ENCODE results near the gene RNF151. TPM values are rescaled to one million over a fixed set of nuclear protein-coding genes. Genes with fewer than 3 reads are reported as not detected.
A peak's percentile ranks its signal among the peaks of the same experiment; 100 is the strongest.

Gene RNF151
- total RNA-seq, 3 donors from 2014 or later = 0.40 to 0.42 TPM; not detected in 1

DNA sequence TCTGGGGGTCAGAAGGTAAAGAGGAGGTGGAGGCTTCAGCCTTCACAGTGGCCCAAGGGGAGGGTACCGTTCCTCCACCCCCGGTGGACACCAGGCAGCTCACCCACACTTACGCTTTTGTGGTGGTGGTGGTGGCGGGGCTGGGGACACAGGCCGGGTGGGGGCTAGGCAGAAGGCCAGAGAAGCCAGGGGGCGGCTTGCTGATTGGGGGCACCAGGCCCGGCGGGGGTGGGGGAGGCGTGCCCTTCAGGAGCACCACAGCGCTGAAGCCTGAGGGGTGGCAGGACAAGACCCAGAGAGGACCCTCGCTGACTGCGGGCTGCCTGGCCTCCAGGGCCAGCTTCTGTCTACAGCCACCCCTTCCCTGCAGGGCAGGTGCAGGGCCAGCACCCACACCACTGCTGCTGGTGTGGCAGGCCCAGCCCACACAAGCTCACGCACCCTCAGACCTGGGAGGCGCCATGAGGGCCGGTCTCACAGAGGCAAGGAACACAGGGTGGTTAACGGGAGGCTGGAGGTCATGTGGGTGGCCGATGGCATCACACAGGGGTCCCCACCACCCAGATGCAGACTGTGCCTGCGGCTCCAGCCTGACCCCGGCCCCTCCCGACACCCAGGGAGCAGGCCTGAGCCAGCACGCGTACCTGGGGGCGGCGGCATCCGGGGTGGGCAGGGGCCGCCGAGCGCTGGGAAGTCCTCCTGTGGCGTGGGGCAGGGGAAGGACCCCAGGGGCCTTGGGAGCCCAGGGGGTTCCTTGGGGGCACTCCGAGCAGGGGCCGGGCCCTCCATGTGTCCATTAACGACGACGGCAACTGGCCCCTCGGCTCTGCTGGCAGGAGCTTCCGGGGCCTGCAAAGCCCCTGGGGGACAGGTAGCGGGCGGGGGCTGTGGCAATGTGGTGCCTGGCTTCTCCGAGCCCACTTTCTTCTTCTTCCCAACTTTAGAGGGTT lies 32.5 kb downstream of the RNF151 start:
- peaks cover 9% of the 10 kb centered on the region for H3K36me3 Mint-ChIP-seq (ENCODE audit: insufficient read depth)
- H3K4me1 Mint-ChIP-seq (ENCODE audit: low read depth) = peaks cover 3% of the 10 kb centered on the region
- DNase-seq = no peak
- no peak for ATAC-seq
- no peak overlapping the region for H3K4me3 Mint-ChIP-seq
- no peaks in the 10 kb centered on the region for H3K9me3 Mint-ChIP-seq
- H3K27me3 Mint-ChIP-seq (ENCODE audit: low read depth) = no peaks in the 10 kb centered on the region

GRCh38 chr16:1999866-2000514 lies 33.3 kb downstream of the RNF151 start:
- H3K27me3 Mint-ChIP-seq (ENCODE audit: low read depth) = no peaks in the 10 kb centered on the region
- peaks cover 9% of the 10 kb centered on the region for H3K36me3 Mint-ChIP-seq (ENCODE audit: insufficient read depth)
- no peak for DNase-seq
- no peaks in the 10 kb centered on the region for H3K9me3 Mint-ChIP-seq
- no peak overlapping the region for H3K4me3 Mint-ChIP-seq
- H3K4me1 Mint-ChIP-seq (ENCODE audit: low read depth) = peaks cover 4% of the 10 kb centered on the region
- ATAC-seq = no peak

DNA sequence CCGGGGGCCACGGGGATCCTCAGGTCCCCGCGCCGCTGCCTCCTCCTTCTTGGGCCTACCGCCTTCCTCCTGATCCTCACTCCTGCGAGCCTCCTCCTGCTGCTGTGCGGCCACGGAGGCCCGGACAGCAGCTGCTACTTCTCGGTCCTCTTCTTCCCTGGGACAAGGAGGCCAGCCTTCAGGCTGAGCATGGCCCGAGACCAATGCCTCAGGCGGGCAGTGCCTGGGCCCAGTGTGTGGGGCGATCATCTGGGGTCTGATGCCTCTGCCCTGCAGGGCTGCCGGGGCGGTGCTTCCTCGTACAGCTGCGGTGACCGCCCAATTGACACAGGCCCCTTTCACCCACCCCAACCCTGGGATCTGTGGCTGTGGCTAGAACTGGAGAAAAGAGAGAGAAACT lies 34.4 kb downstream of the RNF151 start:
- DNase-seq (no peak), ATAC-seq (no peak)
- H3K4me1 Mint-ChIP-seq (ENCODE audit: low read depth) = peaks cover 6% of the 10 kb centered on the region
- peaks cover 10% of the 10 kb centered on the region for H3K36me3 Mint-ChIP-seq (ENCODE audit: insufficient read depth)
- no peak overlapping the region for H3K4me3 Mint-ChIP-seq
- H3K27me3 Mint-ChIP-seq (ENCODE audit: low read depth) = no peaks in the 10 kb centered on the region
- no peaks in the 10 kb centered on the region for H3K9me3 Mint-ChIP-seq

- Mint-ChIP-seq H3K4me3 (no peak overlapping the region), H3K9me3 (no peaks in the 10 kb centered on the region), H3K27me3 (ENCODE audit: low read depth) (no peaks in the 10 kb centered on the region), H3K36me3 (ENCODE audit: insufficient read depth) (peaks cover 11% of the 10 kb centered on the region), H3K4me1 (ENCODE audit: low read depth) (peaks cover 9% of the 10 kb centered on the region)
- no peak for ATAC-seq
- no peak for DNase-seq
Observed at GRCh38 chr16:2001456-2002355, 35.0 kb downstream of the RNF151 start.

DNA sequence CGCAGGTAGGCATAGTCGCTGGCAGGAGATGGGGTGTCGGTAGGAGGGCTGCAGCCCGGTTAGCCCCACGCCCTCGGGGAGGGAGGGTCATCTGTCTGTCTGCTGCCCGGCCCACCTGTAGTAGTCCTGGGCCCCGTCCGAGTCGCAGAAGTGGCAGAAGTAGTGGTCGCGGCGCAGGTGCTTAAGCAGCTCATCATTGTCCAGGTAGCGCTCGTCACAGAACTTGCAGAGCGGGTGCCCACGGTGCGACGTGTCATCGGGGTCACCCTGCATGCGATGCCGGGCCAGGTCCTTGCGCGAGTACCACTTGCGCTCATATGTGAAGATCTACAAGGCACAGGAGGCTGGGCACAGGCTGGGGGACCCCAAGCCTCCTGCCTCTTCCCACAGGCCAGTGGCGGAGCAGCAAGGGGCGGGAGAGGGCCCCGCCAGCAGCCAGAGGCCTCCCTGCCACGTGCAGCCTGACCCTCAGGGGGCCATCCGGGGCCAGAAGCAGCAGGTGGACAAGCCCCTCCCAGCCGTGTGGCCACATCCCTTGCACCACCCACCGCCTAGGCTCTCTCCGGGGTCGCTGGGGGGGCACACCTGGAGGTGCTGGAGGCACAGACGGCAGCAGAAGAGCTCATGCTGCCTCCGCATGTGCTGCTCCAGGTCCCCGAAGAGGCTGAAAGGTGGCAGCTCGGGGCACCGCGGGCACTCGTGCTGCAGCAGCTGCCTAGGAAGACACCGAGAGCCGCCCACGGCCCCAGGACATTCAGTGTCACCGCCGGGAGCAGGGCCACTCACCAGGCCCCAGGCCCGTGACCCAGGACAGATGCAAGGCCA lies 36.0 kb downstream of the RNF151 start:
- DNase-seq (no peak), ATAC-seq (no peak)
- peaks cover 11% of the 10 kb centered on the region for H3K36me3 Mint-ChIP-seq (ENCODE audit: insufficient read depth)
- H3K9me3 Mint-ChIP-seq = no peaks in the 10 kb centered on the region
- peaks cover 18% of the 10 kb centered on the region for H3K4me1 Mint-ChIP-seq (ENCODE audit: low read depth)
- no peaks in the 10 kb centered on the region for H3K27me3 Mint-ChIP-seq (ENCODE audit: low read depth)
- H3K4me3 Mint-ChIP-seq = no peak overlapping the region

DNA sequence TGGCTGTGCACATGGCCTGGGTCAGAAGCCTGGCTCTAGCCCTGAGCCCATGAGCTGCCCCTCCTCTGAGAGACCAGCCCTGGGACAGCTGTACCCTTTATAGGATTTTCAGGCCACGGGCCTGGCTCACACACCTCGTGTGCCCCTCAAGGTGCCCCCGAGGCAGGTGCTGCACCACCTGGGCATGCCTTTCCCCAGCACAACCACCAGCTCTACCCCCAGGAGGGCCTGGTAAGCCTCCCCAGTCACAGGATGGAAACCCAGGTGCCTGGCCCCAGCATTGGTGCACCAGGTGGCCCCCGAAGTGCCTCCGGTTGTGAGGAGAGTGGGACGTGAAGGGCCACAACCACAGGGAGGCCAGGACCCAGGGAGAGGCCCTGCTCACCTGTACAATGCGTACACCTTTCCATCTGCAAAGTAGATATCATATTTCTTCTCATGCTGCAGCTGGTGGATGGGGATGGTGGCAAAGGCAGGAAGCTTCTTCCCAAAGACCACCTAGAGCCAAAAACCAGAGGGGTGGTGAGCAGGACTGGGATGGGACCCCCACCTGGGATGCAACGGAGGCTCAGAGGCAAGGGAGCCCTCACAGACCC lies 36.7 kb downstream of the RNF151 start:
- H3K4me1 Mint-ChIP-seq (ENCODE audit: low read depth) = peaks cover 25% of the 10 kb centered on the region
- no peak for DNase-seq
- no peaks in the 10 kb centered on the region for H3K27me3 Mint-ChIP-seq (ENCODE audit: low read depth)
- H3K9me3 Mint-ChIP-seq = no peaks in the 10 kb centered on the region
- no peak for ATAC-seq
- H3K36me3 Mint-ChIP-seq (ENCODE audit: insufficient read depth) = peaks cover 13% of the 10 kb centered on the region
- no peak overlapping the region for H3K4me3 Mint-ChIP-seq

DNA sequence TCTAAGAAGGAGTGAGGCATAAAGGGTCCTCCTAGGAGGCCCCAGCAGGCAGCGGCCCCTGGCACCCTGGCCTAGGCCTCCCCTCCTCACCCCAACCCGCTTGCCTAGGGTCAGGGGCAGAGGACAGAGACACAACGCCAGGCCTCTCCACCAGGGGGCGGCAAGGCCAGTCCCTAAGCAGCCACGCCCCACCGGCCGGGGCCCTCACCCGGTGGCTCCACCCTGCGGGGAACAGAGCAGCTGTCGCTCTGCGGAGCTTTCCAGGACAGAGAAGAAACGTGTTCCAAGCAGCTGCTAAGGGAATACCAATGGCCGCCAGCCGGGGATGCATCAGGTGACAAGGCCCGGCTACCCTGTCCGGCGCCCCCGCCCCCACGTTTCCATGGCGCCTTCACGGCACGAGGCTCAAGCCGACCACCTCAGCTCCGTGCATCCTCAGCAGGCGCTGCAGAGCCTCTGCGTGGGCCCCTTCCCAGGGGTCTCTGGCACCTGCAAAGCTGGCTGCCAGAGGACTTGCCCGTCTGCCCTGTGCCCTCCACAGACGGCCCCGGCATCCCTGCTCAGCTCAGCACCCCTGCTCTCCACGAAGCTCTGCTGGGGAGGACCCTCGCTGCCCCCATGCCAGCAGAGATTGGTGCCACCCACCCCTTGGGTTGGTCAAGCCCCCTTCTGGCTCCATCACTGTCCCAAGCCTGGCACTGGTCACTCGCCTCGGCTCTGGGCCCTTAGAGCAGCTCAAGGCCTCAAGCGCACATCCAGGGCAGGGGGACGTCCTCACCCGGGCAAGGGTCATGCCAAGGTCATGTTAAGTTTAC lies 37.4 kb downstream of the RNF151 start:
- Mint-ChIP-seq H3K27me3 (ENCODE audit: low read depth) (no peaks in the 10 kb centered on the region), H3K9me3 (no peaks in the 10 kb centered on the region), H3K4me1 (ENCODE audit: low read depth) (peaks cover 31% of the 10 kb centered on the region), H3K36me3 (ENCODE audit: insufficient read depth) (peaks cover 17% of the 10 kb centered on the region), H3K4me3 (no peak overlapping the region)
- peak; percentile 83 for DNase-seq
- ATAC-seq = peak; percentile 92

- Mint-ChIP-seq H3K27me3 (ENCODE audit: low read depth) (no peaks in the 10 kb centered on the region), H3K4me1 (ENCODE audit: low read depth) (peaks cover 31% of the 10 kb centered on the region), H3K36me3 (ENCODE audit: insufficient read depth) (peaks cover 17% of the 10 kb centered on the region), H3K9me3 (no peaks in the 10 kb centered on the region), H3K4me3 (no peak overlapping the region)
- ATAC-seq (no peak), DNase-seq (no peak)
Observed at GRCh38 chr16:2004795-2005517, 38.3 kb downstream of the RNF151 start.

DNA sequence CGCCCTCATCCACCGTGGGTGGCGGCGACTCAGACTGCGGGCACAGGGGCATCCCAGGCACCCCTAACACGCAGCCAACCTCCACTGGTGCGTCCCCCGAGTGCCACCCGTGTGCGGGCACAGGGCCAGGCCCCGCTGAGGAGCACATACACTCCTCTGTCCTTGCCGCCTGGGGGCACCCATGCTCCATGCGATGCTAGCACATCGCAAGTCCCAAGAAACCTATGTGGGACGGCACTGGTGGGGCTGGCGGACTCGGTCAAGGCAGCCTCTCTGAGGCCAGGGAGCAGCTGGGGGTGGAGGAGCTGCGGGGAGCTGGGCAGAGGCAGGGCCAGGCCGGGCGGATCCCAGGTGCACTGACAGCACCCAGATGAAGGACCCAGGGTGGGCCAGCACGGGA lies 39.0 kb downstream of the RNF151 start:
- Mint-ChIP-seq H3K9me3 (no peaks in the 10 kb centered on the region), H3K36me3 (ENCODE audit: insufficient read depth) (peaks cover 18% of the 10 kb centered on the region), H3K27me3 (ENCODE audit: low read depth) (no peaks in the 10 kb centered on the region), H3K4me1 (ENCODE audit: low read depth) (peaks cover 36% of the 10 kb centered on the region), H3K4me3 (no peak overlapping the region)
- no peak for DNase-seq
- no peak for ATAC-seq

DNA sequence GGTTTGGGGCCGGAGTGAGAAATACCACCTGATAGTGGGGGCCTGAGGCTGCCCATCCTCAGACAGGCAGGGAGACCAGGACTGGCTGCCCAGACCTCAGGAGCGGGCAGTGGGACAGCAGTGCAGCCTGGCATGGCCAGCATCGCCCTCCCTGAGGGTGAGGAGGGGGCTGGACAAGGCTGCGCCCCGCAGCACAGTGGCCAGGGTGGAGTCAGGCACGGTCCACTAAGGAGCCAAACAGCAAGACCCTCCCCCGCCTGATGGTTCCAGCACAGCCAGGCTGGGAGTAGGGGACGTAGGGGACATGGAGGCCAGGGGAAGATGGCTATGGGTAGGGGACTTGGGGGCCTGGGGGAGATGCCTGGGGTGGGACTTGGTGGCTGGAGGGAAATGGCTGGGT lies 39.7 kb downstream of the RNF151 start:
- Mint-ChIP-seq H3K36me3 (ENCODE audit: insufficient read depth) (peaks cover 16% of the 10 kb centered on the region), H3K27me3 (ENCODE audit: low read depth) (no peaks in the 10 kb centered on the region), H3K4me1 (ENCODE audit: low read depth) (peaks cover 36% of the 10 kb centered on the region), H3K4me3 (peak overlapping the region; percentile 25), H3K9me3 (no peaks in the 10 kb centered on the region)
- DNase-seq (no peak), ATAC-seq (no peak)

GRCh38 chr16:2007081-2007836 lies 40.6 kb downstream of the RNF151 start:
- Mint-ChIP-seq H3K36me3 (ENCODE audit: insufficient read depth) (peaks cover 14% of the 10 kb centered on the region), H3K4me1 (ENCODE audit: low read depth) (peaks cover 36% of the 10 kb centered on the region), H3K27me3 (ENCODE audit: low read depth) (no peaks in the 10 kb centered on the region), H3K4me3 (peak overlapping the region; percentile 92), H3K9me3 (no peaks in the 10 kb centered on the region)
- ATAC-seq (no peak), DNase-seq (no peak)

Data from activated T-cell treated with anti-CD3 and anti-CD28 coated beads, Interleukin-2, amount 50 U/mL, for 4 hours (primary cell).